ENCODE results near the gene TOM1. TPM values are rescaled to one million over a fixed set of nuclear protein-coding genes. Genes with fewer than 3 reads are reported as not detected.

The TOM1 gene
- polyA plus RNA-seq, 1 of the 3 experiments (the other 2 are of a cell fraction) = 26.9 TPM

- TF ChIP-seq, protein P1, sequence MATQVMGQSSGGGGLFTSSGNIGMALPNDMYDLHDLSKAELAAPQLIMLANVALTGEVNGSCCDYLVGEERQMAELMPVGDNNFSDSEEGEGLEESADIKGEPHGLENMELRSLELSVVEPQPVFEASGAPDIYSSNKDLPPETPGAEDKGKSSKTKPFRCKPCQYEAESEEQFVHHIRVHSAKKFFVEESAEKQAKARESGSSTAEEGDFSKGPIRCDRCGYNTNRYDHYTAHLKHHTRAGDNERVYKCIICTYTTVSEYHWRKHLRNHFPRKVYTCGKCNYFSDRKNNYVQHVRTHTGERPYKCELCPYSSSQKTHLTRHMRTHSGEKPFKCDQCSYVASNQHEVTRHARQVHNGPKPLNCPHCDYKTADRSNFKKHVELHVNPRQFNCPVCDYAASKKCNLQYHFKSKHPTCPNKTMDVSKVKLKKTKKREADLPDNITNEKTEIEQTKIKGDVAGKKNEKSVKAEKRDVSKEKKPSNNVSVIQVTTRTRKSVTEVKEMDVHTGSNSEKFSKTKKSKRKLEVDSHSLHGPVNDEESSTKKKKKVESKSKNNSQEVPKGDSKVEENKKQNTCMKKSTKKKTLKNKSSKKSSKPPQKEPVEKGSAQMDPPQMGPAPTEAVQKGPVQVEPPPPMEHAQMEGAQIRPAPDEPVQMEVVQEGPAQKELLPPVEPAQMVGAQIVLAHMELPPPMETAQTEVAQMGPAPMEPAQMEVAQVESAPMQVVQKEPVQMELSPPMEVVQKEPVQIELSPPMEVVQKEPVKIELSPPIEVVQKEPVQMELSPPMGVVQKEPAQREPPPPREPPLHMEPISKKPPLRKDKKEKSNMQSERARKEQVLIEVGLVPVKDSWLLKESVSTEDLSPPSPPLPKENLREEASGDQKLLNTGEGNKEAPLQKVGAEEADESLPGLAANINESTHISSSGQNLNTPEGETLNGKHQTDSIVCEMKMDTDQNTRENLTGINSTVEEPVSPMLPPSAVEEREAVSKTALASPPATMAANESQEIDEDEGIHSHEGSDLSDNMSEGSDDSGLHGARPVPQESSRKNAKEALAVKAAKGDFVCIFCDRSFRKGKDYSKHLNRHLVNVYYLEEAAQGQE (IDR thresholded peaks at IDR 0.05; ENCODE audit: low read depth, low read length) = no peak; the same call in 1 of the 2 replicates
- TF ChIP-seq JUND (IDR thresholded peaks at IDR 0.05) (no peak), TAF1 (IDR thresholded peaks at IDR 0.05; ENCODE audit: borderline replicate concordance, low read depth, low read length) (peak; percentile 74), USF1 (IDR thresholded peaks at IDR 0.05; ENCODE audit: borderline replicate concordance, low read depth) (peak; percentile 97), EZH2phosphoT487 (IDR thresholded peaks at IDR 0.05; ENCODE audit: borderline replicate concordance, low read depth) (no peak), GABPA (IDR thresholded peaks at IDR 0.05; ENCODE audit: low read depth) (no peak), SIN3A (IDR thresholded peaks at IDR 0.05; ENCODE audit: borderline replicate concordance, low read depth, low read length) (no peak), RFX5 (IDR thresholded peaks at IDR 0.05; ENCODE audit: low read length) (no peak), ELF1 (IDR thresholded peaks at IDR 0.05) (no peak), TCF12 (IDR thresholded peaks at IDR 0.05) (no peak), FOXM1 (IDR thresholded peaks at IDR 0.05; ENCODE audit: low read depth) (no peak), NFIC (IDR thresholded peaks at IDR 0.05; ENCODE audit: borderline replicate concordance) (no peak), USF2 (IDR thresholded peaks at IDR 0.05; ENCODE audit: borderline replicate concordance, low read depth, low read length) (peak; percentile 83), RXRA (IDR thresholded peaks at IDR 0.05; ENCODE audit: borderline replicate concordance, low read depth) (no peak)
- TF ChIP-seq, protein P2, sequence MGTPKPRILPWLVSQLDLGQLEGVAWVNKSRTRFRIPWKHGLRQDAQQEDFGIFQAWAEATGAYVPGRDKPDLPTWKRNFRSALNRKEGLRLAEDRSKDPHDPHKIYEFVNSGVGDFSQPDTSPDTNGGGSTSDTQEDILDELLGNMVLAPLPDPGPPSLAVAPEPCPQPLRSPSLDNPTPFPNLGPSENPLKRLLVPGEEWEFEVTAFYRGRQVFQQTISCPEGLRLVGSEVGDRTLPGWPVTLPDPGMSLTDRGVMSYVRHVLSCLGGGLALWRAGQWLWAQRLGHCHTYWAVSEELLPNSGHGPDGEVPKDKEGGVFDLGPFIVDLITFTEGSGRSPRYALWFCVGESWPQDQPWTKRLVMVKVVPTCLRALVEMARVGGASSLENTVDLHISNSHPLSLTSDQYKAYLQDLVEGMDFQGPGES (IDR thresholded peaks at IDR 0.05; ENCODE audit: low read depth, low read length) = no peak
Measured at GRCh38 chr22:35380537-35381423, 81.1 kb downstream of the TOM1 start, which contains the start of gene HMOX1 (continued).

Measured in SK-N-SH (cell line).